Stomach smooth muscle (tissue), 2 donors: Measurements from ENCODE around the gene LEFTY2.

Experiments used
- H3K27ac ChIP-seq: one replicate; pipeline ENCODE4 v1.7.0; 2013; ENCODE audit warnings: mild to moderate bottlenecking, low read length, inconsistent platforms
- H3K27me3 ChIP-seq, 2 donors: one replicate each; pipeline ENCODE4 v1.7.0; 2013; ENCODE audit warnings: low read length in 2 of 2; ENCODE audit not compliant: insufficient read depth in 2 of 2, control insufficient read depth in 1 of 2
- H3K36me3 ChIP-seq, 2 donors: one replicate each; pipeline ENCODE4 v1.7.0; 2013; ENCODE audit warnings: low read length in 2 of 2; ENCODE audit not compliant: control insufficient read depth in 2 of 2, insufficient read depth in 2 of 2
- H3K4me1 ChIP-seq: one replicate; pipeline ENCODE4 v1.7.0; 2013; ENCODE audit warnings: low read length; ENCODE audit not compliant: control insufficient read depth, insufficient read depth
- H3K4me3 ChIP-seq, 2 donors: one replicate each; pipeline ENCODE4 v1.7.0; 2013; ENCODE audit warnings: low read length in 2 of 2
- H3K9ac ChIP-seq, 2 donors: one replicate each; pipeline ENCODE4 v1.7.0; 2013; ENCODE audit warnings: low read length in 2 of 2, mild to moderate bottlenecking in 1 of 2
- H3K9me3 ChIP-seq, 2 donors: one replicate each; pipeline ENCODE4 v1.7.0; 2013; ENCODE audit warnings: low read length in 2 of 2; ENCODE audit not compliant: control insufficient read depth in 2 of 2
- donor health status: healthy.
- donor health status: Pancreatic carcinoma.

LEFTY2 gene

GRCh38 chr1:225915538-225915991 lies 25.5 kb downstream of the LEFTY2 start:
- Histone ChIP-seq H3K9me3 (no peaks in the 10 kb centered on the region), H3K4me1 (peaks cover 20% of the 10 kb centered on the region)

GRCh38 chr1:225914947-225915346 lies 26.1 kb downstream of the LEFTY2 start:
- no peaks in the 10 kb centered on the region for H3K27me3 ChIP-seq
- no peak overlapping the region for H3K27ac ChIP-seq
- H3K36me3 ChIP-seq, result peaks cover 9 to 12% of the 10 kb centered on the region in 2 donors
- no peak overlapping the region for H3K9ac ChIP-seq
- H3K9me3 ChIP-seq, result no peaks in the 10 kb centered on the region
- H3K4me1 ChIP-seq, result peaks cover 16% of the 10 kb centered on the region
- no peak overlapping the region for H3K4me3 ChIP-seq

More at GRCh38 chr1:225915538-225915991, 25.5 kb downstream of the LEFTY2 start:
- Histone ChIP-seq H3K27me3 (no peaks in the 10 kb centered on the region), H3K27ac (no peak overlapping the region), H3K4me3 (no peak overlapping the region), H3K36me3 (peaks cover 9 to 12% of the 10 kb centered on the region in 2 donors), H3K9ac (no peak overlapping the region)

- Histone ChIP-seq H3K9ac (no peak overlapping the region), H3K27ac (no peak overlapping the region), H3K27me3 (no peaks in the 10 kb centered on the region), H3K4me1 (peaks cover 10% of the 10 kb centered on the region), H3K4me3 (no peak overlapping the region), H3K36me3 (peaks cover 9 to 12% of the 10 kb centered on the region in 2 donors), H3K9me3 (no peaks in the 10 kb centered on the region)
Measured at GRCh38 chr1:225914391-225914790, 26.6 kb downstream of the LEFTY2 start.

GRCh38 chr1:225911191-225912130 lies 29.6 kb downstream of the LEFTY2 start:
- Histone ChIP-seq H3K9ac (peak overlapping the region; percentile 51 to 71), H3K27me3 (no peaks in the 10 kb centered on the region), H3K9me3 (no peaks in the 10 kb centered on the region), H3K4me1 (peaks cover 10% of the 10 kb centered on the region), H3K27ac (no peak overlapping the region), H3K36me3 (peaks cover 2 to 3% of the 10 kb centered on the region in 2 donors), H3K4me3 (peak overlapping the region in 1 of 2 donors; percentile 58)

GRCh38 chr1:225909477-225909876 lies 31.5 kb downstream of the LEFTY2 start:
- no peak overlapping the region for H3K27ac ChIP-seq
- no peaks in the 10 kb centered on the region for H3K9me3 ChIP-seq
- H3K9ac ChIP-seq, result no peak overlapping the region
- no peaks in the 10 kb centered on the region for H3K27me3 ChIP-seq
- peaks cover 10% of the 10 kb centered on the region for H3K4me1 ChIP-seq
- no peak overlapping the region for H3K4me3 ChIP-seq
- H3K36me3 ChIP-seq, result no peaks in the 10 kb centered on the region

- no peak overlapping the region for H3K4me3 ChIP-seq
Measured at GRCh38 chr1:225908773-225909172, 32.2 kb downstream of the LEFTY2 start.

GRCh38 chr1:225908013-225908640 lies 32.9 kb downstream of the LEFTY2 start:
- Histone ChIP-seq H3K27ac (no peak overlapping the region), H3K36me3 (no peaks in the 10 kb centered on the region), H3K9me3 (no peaks in the 10 kb centered on the region), H3K9ac (no peak overlapping the region), H3K4me1 (peaks cover 10% of the 10 kb centered on the region), H3K27me3 (no peaks in the 10 kb centered on the region), H3K4me3 (no peak overlapping the region)

More at GRCh38 chr1:225908773-225909172, 32.2 kb downstream of the LEFTY2 start:
- no peak overlapping the region for H3K9ac ChIP-seq
- H3K27me3 ChIP-seq, result no peaks in the 10 kb centered on the region
- H3K36me3 ChIP-seq, result no peaks in the 10 kb centered on the region
- peaks cover 10% of the 10 kb centered on the region for H3K4me1 ChIP-seq
- H3K9me3 ChIP-seq, result no peaks in the 10 kb centered on the region
- no peak overlapping the region for H3K27ac ChIP-seq

- Histone ChIP-seq H3K9ac (no peak overlapping the region), H3K4me1 (peaks cover 10% of the 10 kb centered on the region), H3K36me3 (no peaks in the 10 kb centered on the region)
Measured at GRCh38 chr1:225907341-225907740, 33.7 kb downstream of the LEFTY2 start.

GRCh38 chr1:225906467-225906866 lies 34.6 kb downstream of the LEFTY2 start:
- Histone ChIP-seq H3K27ac (no peak overlapping the region), H3K36me3 (no peaks in the 10 kb centered on the region), H3K4me1 (peaks cover 6% of the 10 kb centered on the region), H3K9me3 (no peaks in the 10 kb centered on the region), H3K4me3 (no peak overlapping the region), H3K27me3 (no peaks in the 10 kb centered on the region), H3K9ac (no peak overlapping the region)

More at GRCh38 chr1:225907341-225907740, 33.7 kb downstream of the LEFTY2 start:
- Histone ChIP-seq H3K9me3 (no peaks in the 10 kb centered on the region), H3K27me3 (no peaks in the 10 kb centered on the region), H3K27ac (no peak overlapping the region), H3K4me3 (no peak overlapping the region)

- no peaks in the 10 kb centered on the region for H3K4me1 ChIP-seq
- H3K9me3 ChIP-seq, result no peaks in the 10 kb centered on the region
Measured at GRCh38 chr1:225903623-225904022, 37.4 kb downstream of the LEFTY2 start.

More at GRCh38 chr1:225903623-225904022, 37.4 kb downstream of the LEFTY2 start:
- Histone ChIP-seq H3K27me3 (no peaks in the 10 kb centered on the region), H3K4me3 (no peak overlapping the region), H3K27ac (no peak overlapping the region), H3K9ac (no peak overlapping the region), H3K36me3 (no peaks in the 10 kb centered on the region)
